Fibroblast of lung (primary cell): ENCODE results near the gene SH2D7.

Experiments
- EZH2 ChIP-seq: IDR thresholded peaks from 2 replicates; pipeline ENCODE4 v1.5.1; 2012; ENCODE audit warnings: low read length, control low read depth, mild to moderate bottlenecking; ENCODE audit errors: missing control alignments
- TF ChIP-seq, protein P1 (sequence below), 2 donors: IDR thresholded peaks in 1 of 2; conservative IDR thresholded peaks in 1 of 2; 1 replicate in 1 of 2; 2 replicates in 1 of 2; pipeline ENCODE4 v1.5.1; 2011 to 2012; ENCODE audit warnings: low read length in 2 of 2, control low read depth in 1 of 2, inconsistent platforms in 1 of 2, low read depth in 1 of 2, mild to moderate bottlenecking in 1 of 2

DNA sequence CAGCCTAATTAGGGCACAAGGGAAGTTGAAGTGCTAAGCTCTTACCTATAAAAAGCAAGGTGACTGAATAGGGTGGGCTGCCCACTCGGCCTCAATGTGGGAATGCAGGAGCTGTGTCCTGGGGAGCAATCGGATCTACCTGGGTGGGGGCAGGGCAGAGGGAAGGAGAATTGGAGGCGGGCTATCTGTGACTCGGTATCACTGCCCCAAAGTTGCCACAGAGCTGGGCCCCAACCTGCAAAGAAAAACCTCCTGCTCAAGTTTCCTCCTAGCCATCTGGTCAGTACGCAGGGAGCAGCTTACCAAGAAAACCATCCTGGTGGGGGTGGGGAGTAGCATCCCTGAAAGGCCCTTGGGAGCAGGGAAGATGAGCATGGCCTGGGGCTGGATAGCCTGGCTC is 28.2 kb downstream of the SH2D7 start:
- TF ChIP-seq, protein P1, sequence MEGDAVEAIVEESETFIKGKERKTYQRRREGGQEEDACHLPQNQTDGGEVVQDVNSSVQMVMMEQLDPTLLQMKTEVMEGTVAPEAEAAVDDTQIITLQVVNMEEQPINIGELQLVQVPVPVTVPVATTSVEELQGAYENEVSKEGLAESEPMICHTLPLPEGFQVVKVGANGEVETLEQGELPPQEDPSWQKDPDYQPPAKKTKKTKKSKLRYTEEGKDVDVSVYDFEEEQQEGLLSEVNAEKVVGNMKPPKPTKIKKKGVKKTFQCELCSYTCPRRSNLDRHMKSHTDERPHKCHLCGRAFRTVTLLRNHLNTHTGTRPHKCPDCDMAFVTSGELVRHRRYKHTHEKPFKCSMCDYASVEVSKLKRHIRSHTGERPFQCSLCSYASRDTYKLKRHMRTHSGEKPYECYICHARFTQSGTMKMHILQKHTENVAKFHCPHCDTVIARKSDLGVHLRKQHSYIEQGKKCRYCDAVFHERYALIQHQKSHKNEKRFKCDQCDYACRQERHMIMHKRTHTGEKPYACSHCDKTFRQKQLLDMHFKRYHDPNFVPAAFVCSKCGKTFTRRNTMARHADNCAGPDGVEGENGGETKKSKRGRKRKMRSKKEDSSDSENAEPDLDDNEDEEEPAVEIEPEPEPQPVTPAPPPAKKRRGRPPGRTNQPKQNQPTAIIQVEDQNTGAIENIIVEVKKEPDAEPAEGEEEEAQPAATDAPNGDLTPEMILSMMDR (conservative IDR thresholded peaks at IDR 0.05 in 1 of 2, IDR thresholded peaks at IDR 0.05 in 1 of 2; ENCODE audit: low read depth in 1 of 2, low read length in 2 of 2): no peak
- TF ChIP-seq EZH2: no peak
